Measurements from ENCODE around the gene TNP1.

DNA sequence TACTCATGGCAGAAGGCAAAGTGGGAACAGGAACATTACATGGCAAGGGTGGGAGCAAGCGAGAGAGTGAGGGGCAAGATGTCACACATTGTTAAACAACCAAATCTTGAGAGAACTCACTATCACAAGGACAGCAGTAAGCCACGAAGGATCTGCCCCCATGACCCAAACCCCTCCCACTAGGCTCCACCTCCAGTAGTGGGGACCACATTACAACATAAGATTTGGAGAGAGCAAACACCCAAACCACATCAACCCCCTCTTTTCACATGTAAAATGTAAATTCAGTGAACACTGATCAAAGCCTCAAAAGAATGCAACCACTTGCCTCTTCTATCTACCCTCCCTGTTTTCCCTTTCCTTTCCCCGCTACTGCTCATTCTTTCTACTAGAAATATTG is 43.6 kb upstream of the TNP1 start:
- TF ChIP-seq EZH2 (IDR thresholded peaks at IDR 0.05; ENCODE audit: borderline replicate concordance, insufficient read depth, low read depth, low read length, poor library complexity, severe bottlenecking) (no peak), CTCF (IDR thresholded peaks at IDR 0.05) (no peak)

Data from B cell (primary cell).